Measurements from ENCODE around the gene SLC1A7.

DNA sequence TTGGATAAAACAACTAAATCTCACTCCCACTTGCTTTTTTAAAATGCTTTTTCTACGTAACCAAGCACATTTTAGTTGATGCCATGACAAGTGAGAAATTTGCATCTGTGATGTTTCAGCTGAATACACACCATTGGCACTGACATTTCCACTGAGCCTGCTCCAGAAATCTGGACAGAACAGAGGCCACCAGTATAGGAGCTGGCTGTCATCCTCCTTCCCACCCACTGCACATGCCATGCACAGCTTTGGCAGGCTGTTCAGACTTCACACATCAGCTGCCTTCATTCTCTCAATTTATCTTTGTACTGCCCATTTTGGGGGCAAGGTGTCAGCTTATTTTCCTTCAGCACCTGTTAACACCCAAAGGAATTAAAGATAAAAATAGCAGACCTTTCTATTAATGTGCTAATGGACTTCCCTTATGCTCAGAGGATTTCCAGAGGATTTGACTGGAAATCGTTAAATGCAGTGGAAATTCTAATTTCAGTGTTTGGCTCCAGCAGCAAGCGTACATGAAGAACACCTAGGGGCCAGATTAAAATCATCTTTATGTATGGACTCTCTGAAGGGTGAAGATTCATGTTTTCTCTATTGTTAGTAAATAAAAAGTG lies 93.4 kb downstream of the SLC1A7 start:
- TF ChIP-seq CTCF (IDR thresholded peaks at IDR 0.05) (no peak), POLR2A (IDR thresholded peaks at IDR 0.05) (no peak)

Data from testis (tissue), 2 donors.